ENCODE data around the gene CASS4.

DNA sequence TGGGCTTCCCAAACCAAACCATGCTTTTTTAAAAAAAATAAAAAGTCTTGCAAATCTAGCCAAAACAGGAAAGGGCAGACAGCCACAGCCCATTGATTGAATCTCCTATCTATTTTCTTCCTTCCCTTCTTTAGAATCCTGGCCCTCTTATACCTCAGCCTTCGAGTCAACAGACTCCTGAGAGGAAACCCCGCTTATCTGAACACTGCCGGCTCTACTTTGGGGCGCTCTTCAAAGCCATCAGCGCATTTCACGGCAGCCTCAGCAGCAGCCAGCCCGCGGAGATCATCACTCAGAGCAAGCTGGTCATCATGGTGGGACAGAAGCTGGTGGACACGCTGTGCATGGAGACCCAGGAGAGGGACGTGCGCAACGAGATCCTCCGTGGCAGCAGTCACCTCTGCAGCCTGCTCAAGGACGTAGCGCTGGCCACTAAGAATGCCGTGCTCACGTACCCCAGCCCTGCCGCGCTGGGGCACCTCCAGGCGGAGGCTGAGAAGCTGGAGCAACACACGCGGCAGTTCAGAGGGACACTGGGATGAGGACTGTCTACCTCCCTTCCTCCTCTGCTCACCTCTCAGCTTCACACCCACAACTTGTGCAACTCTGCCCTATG is 46.3 kb downstream of the CASS4 start:
- TF ChIP-seq CTCF (IDR thresholded peaks at IDR 0.05) (no peak), POLR2A (IDR thresholded peaks at IDR 0.05) (no peak)

Data from right lobe of liver (tissue), 4 donors.